Measurements from ENCODE around the gene RPP21.

The RPP21 gene

DNA sequence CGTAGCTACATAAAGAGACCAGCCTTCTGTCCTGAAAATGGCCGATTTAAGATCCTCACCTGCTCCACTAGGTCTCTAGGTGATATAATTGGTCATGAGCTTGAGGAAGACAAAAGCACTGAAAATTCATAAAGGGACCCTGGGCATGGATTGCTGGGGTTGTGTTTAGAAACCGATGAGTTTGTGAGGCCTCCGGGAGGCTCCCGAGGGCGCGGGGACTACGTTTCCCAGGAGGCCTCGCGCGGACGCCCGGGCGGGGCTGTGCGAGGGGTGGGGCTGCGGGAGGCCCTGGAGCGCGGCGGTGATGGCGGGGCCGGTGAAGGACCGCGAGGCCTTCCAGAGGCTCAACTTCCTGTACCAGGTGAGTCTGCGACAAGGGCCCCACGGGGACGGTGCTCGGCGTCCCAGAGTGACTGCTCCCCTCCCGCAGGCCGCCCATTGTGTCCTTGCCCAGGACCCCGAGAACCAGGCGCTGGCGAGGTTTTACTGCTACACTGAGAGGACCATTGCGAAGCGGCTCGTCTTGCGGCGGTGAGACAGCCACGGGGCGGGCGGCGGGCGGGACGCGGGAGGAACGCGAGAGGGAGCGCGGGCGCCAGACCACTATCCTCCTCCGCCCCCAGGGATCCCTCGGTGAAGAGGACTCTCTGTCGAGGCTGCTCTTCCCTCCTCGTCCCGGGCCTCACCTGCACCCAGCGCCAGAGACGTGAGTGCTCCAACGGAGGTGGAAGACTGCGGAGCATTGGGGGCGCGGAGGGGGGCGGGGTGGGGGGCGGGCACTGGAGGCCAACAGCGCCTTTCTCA, at the start of gene RPP21:
Gene RPP21, plus strand, starts transcription at position 289 of the 804 bp plus-strand sequence. Its CDS starts 16 bp downstream, at position 305.
- peak; percentile 89 for DNase-seq

DNA sequence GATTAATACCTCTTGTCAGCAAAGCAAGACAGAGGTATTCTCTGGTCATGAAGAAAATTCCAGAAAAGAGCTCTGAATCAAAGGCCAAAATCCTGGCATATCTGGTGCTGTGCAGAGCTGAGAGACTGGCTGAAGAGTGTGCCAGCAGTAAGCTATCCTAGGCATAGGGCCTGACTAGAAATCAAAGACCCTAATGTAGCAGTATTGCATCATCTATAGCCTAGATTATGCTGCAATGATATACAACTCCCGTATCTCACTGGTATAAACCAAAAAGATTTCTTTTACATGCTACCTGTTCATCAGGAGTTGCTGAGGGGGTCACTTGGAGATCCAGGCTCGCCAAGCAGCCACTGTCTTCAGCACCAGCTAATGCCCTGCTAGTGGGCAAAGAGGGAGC, 49.1 kb upstream of the RPP21 start:
- no peak for DNase-seq

DNA sequence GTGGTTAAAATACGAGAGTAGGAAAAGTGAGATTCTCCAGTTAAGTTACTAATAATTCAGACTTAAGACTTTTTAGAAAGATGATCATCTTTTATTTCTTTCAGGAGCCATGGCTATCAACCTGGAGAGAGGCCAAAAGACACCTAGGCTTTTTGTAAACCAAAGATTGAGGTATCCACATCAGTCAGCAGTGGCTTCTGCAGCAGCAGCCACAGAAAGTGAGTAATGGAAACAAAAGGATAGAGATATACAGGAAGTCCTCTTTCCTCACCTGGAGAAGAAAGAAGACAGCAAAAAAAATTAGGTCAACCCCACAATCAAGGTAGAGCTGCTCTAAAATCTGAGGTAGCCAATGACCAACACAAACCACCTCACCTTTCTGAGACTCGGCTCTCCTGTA, 41.0 kb upstream of the RPP21 start:
- DNase-seq, result no peak

DNA sequence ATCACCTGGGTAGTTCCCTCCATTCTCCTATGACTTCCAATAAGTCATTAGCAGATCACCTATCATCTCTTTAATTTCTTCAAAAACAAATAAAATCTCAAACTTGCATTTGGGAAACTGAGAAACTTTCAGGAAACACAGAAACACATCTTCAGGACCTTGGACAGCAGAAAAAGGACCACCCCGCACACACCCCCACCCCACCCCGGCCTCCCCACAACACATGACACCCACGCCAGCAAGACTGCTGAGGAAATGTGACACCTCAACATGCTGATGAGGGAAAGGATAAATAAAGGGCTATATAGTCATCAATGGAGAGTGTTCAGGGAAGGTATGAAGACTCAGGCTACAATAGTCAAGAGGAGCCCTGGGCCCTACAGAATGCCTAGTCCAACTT, 33.9 kb upstream of the RPP21 start:
- no peak for DNase-seq

DNA sequence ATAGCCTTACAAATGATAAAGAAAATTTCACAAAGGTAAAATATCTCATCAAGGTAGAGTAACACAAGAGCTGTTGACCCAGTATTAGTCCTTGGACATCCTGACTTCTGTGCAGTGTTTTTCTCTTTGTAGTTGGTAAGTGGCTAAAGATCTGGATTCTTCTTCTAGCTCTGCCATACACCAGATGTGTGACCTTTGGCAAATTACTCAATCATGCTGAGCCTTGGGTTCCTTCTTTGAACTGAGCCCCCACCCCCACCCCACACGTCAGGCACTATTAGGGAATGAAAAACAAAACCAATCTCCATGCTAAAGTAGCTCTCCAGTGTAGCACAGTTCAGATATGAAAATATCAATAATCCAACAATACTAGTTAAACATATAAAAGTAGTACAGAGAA, 33.3 kb upstream of the RPP21 start:
- DNase-seq, result no peak

DNA sequence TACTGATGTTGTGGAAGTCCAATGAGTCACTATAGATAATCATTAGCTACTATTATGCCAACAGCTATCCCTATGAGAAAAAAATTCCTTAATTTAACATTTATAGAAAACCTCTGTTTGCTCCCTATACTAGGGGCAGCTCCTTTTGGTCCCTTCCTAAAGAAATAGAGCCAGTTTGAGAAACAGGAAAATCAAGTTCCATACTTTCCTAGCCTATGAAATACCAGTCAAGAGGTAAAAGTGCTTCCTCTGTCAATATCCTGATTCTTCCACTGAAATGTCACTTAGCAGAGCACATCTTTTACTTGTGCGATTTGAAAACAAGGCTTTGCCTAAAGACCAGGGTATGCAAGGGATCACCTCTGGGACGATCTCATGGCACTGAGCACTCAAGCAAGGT, 32.7 kb upstream of the RPP21 start:
- DNase-seq, result no peak

DNA sequence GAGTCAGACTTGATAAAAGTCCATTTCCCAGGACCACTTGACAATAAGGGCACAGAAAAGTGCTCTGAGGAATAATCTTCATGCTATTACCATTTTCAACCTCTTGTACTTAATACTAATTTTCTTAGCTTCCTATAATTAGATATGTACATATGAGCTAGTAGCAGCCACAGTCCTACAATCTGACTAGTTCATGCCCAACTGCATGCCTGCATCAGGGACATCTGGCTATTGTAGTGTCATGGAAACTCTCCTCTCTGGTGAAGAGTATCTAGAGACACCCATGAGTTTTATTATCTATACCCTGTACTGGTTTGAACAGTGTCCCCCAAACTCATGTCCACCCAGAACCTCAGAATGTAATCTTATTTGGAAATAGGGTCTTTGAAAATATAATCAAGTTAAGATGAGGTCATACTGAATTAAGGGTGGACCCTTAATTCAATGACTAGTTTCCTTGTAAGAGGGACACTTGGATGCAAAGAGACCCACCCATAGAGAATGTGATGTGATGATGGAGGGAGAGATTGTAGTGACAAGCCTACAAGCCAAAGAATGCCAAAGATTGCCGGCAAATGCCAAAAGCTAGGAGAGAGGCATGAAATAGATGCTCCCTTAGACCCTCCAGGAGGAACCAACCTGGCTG, 32.2 kb upstream of the RPP21 start:
- no peak for DNase-seq

DNA sequence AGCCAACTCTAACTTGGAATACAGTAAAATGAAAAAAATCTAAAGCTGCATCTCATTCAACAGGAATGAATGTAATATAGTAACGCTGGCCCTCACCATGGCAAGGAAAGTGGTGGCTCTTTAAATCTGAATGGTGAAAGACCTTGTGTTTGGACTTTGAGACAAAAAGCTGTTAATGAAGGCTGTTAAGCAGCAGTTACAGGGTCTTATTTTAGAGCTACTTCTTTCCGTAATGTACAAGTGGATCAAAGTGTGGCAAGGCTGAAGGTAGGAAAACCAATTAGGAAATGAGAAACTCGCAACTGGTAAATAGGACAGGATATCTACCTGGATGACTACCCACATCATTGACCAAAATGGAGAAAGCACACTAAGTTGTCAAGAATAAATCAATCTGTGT, 29.8 kb upstream of the RPP21 start:
- DNase-seq, result no peak

DNA sequence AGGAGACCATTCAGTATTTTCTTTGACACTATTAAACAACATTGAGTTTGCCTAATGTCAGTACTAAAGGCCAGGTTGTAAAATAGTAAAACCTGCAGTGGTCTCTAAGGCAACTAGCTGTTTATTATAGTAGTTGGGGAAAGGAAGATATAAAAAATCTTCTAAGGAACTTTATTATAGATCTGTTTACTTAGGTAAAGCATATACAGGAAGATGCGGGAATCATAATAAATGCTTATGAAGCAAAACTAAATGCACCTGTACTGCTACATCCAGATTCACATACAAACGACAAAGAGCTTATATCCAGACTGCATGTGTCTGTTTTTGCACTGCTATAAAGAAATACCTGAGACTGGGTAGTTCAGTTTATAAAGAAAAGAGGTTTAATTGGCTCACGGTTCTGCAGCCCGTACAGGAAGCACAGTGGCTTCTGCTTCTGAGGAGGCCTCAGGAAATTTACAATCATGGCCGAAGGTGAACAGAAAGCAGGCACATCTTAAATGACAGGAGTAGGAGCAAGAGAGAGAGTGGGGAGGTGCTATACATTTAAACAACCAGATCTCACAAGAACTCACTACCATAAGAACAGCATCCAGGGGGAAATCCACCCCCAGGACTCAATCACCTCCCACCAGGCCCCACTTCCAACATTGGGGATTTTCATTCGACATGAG, 26.9 kb upstream of the RPP21 start:
- no peak for DNase-seq

DNA sequence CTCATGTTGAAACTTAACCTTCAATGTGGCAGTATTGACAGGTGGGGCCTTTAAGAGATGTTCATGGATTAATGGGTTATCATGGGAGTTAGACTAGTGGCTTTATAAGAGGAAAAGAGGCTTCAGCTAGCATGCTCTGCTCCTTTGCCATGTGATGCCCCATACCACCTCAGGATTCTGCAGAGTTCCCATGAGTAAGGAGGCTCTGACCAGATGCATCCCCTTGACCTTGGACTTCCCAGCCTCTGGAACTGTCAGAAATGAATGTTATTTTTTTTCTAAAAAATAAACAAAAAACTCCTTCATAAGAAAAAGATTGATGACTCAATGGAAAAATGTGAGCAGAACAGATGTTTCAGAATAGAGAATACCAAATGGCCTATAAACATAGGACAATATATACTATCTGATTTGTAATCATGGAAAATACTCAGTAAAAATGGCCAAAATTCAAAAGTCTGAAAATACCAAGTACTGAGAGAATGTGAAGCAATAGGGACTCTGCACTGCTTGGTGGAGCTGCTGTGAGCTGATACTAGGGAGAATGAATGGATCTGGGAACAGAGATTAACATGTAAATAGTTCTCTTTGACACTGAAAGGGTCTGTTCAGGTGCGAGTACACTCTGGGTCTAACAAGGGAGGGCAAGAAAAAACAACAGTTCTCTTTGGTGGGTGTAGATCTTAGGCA, 25.7 kb upstream of the RPP21 start:
- DNase-seq, result no peak

DNA sequence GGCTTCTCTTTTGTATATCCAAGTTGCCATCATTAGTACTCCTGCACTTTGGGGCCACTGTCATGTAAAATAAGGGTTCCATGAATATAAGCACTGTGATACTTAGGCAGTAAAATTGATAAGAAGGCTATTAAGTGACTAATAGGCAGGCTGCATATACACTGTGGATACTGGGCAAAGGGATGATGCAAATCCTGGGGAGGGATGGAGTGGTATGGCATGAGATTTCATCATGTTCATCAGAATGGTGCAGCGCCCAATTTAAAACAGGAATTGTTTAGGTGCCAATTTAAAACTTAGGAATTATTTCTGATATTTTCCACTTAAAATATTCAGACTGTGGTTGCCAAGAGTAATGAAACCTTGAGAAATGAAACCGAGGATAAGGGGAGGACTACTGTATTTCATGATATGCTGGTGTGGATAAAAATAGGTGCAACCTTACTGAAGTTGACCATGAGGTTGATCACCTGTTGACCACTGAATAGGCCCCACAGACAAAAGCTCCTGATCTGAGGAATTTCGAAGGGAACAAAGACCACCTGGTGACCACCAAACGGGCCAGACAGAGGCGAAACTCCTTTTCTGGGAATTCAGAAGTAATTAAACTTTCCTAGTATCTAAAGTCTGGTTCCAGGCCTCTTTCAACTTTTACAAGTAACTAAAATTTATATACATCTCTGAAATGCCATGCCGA, 23.1 kb upstream of the RPP21 start:
- no peak for DNase-seq

DNA sequence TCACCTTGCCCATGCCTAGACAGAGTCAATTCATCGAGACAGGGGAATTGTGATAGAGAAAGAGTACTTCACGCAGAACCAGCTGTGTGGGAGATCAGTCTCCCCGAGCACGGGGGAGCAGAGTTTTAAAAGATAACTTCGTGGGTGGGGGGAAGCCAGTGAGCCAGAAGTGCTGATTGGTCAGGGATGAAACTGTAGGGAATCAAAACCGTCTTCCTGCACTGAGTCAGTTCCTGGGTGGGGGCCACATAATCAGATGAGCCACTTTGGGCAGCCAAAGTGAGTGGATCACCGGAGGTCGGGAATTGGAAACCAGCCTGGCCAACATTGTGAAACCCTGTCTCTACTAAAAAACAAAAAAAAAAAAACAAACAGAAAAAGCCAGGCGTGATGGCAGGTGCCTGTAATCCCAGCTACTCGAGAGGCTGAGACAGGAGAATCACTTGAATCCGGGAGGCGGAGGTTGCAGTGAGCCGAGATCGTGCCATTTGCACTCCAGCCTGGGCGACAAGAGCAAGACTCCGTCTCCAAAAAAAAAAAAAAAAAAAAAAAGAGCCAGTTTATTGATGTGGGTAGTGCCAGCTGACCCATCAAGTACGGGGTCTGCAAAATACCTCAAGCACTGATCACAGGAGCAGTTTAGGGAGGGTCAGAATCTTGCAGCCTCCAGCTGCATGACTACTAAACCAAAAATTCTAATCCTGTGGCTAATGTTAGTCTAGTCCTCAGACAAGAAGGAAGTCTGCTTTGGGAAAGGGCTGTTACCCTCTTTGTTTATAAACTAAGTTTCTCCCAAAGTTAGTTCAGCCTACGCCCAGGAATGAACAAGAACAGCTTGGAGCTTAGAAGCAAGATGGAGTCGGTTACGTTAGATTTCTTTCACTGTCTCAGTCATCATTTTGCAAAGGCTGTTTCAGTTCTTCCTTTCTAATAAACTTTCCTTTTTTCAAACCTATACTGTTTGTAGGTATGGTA, 22.1 kb upstream of the RPP21 start:
- DNase-seq, result peak; percentile 13

DNA sequence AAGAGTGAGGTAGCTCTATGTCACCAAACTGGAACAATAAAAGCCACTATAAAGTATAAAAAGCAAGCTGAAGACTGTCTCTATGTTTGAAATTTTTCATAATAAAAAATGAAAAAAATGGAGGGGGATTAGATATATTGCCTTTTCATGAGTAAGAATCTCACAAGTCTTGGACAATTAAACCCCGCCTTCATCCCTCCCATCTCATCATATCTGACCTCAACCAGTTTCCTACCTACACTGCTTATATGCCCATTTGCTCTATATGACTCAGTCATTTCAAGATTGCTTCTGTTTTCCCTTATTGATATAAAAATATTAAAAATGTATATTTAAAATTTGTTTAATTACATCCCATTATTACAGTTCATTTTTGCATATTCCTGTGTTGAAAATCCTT, 21.1 kb upstream of the RPP21 start:
- no peak for DNase-seq

DNA sequence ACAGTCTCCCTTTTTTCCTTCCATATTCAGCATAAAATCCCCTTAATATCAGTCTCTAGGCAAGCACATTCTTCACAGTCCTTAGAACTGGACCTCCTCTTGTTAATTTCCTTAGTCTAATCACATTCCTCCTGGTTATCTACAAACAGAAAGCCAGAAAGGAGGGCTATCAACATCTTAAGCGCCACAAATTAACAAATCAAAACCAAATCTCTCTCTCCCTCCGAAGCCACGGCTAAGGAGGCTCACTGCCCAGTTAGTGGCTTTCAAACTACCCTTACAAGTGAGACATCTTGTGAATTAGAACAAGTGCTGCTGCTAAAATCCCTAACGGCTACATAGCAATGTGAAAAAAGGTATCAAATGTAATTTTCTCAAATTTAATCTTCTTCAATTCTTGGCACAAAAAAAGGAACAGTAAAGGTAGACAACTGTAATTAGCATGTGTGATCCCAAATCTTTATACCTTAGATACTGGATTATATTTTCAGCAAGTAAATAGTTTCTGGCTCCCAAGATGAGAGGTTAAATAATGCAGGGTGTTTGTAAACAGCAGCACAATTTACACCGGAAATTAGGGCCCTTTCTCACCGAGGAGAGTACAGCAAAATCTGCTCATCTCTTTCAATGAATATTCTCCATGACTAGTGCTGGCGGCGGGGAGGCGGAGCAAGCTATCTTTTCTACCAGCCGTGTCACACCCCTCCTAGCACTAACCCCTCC, 19.6 kb upstream of the RPP21 start:
- peak; percentile 90 for DNase-seq

DNA sequence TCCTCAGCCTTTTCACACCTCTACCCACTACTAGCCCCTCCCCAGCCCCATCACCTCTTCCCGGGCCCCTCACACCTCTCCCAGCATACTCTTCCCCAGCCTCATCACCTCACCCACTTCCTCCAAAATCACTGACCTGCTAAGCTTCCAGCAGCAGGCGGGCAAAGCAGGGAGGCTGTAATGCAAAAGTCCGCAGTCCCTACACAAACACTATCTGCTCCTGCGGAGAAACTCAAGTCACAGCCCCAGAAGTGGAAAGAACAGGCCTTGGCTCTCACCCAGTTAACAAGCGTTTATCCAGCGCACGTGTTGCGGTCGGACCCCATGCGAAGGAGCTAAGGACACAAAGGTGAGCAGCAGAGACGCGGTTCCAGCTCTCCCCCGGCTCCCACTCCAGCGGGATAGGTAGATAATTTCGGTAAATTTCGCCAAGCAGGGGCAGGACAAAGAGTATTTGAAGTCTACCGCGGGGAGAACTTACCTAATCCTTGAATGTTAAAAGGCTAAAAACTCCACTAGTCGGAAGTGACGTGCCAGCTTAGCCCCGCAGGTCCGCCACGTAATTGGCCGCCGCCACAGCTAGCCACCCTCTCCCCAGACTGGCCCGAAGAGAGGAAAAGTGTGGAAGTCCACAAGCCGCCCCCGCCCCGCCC, 19.0 kb upstream of the RPP21 start:
- peak; percentile 75 for DNase-seq

DNA sequence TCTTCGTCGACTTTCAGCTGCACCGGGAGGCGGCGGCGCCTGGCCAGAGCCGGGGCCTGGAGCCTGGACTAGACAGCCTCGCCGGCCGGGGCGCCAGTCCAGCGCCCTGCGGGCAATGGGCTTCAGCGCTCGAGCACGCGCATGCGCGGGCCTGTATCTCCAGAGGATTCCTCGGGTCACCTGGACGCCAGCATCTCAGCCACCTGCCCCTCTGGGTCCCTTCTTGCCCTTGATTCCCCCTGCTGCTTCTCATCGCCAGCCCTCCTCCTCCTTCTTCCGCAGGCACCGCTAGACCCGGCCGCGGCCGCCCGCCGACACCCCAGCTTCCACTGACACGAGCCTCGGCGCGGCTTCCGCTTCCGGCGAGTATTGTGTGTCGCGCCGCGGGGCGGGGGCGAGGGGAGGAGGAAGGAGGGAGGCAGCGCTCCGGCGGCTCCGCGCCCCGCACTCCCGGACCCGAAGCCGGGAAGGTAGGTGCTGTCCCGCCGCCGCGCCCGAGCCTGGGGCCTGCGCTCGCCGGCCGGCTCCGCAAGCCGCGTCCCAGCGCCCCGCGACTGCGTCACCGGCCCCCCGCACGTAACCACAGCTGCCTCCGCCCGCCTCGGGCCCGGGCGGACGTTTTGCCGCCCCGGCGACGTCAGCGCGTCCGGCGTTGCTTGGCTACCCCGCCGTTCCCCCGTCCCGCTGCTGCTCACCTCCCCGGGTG, 18.3 kb upstream of the RPP21 start, which contains the start of gene TRIM39:
Gene TRIM39, plus strand, starts transcription at position 402 of the 706 bp plus-strand sequence. CDS start 2,391 bp downstream, outside the sequence.
- peak; percentile 89 for DNase-seq

DNA sequence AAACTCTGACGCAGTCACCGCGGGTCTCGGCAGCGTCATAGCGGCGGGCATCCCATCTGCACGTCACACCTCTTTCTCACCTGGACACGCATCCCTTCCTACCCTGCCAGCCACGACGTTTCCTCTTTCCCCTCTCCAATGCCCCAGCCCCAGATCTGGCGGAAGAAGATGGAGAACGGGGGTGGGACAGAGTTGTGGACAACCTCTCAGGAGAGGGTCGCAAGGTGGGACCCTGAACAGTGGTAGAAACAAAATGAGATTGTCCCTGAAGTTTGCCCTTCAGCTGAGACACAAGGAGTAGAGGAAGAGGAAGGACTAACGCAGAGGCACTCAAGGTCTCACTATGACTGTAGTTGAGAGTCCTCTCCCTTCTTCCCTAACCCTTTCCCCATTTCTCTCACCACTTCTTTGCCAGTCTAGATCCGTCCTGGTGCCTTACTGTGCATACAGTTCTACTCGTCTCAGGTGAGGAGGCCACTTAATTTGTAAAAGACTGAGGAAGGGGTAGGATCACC, 17.7 kb upstream of the RPP21 start:
- DNase-seq, result no peak

DNA sequence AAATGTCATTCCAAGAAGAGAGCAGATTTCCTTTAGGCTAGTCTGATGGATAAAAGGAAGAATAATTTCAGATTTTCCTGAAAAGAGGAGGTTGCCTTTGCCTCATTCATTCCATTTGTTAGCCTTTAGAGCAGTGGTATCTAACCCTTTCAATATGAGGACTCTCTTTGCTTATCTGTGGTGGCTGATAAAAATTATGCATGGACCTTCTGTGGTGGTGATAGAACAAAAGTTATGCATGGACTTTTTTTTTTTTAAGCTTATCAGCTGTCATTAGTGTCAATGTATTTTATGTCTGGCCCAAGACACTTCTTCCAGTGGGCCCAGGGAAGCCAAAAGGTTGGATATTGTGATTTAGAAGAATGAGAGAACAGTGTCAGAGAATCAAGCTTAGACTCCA, 16.6 kb upstream of the RPP21 start:
- DNase-seq, result no peak

DNA sequence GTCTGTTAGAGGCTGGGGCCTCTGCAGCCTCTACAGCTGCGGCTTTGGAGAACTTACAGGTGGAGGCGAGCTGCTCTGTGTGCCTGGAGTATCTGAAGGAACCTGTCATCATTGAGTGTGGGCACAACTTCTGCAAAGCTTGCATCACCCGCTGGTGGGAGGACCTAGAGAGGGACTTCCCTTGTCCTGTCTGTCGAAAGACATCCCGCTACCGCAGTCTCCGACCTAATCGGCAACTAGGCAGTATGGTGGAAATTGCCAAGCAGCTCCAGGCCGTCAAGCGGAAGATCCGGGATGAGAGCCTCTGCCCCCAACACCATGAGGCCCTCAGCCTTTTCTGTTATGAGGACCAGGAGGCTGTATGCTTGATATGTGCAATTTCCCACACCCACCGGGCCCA, 15.6 kb upstream of the RPP21 start:
- no peak for DNase-seq
